Measurements from ENCODE around the gene RADIL. TPM values are rescaled to one million over a fixed set of nuclear protein-coding genes. Genes with fewer than 3 reads are reported as not detected.
"Not testable (repeated sequence)": the region's sequence is repeated elsewhere in the genome, so short reads cannot be mapped to it uniquely, and the experiment has no call there.

The RADIL gene
- total and polyA plus RNA-seq, 11 donors: 1.1 to 9.0 (median 3.4) TPM

- 77 to 91% (median 90%) methylated on average over 9 of the region's 9 CpGs for WGBS, 4 donors
- H3K27ac ChIP-seq: no peak overlapping the region
These were observed 11.0 kb upstream of the RADIL start for GRCh38 chr7:4894482-4894881.

GRCh38 chr7:4893929-4894475 is 10.5 kb upstream of the RADIL start:
- intact Hi-C loops (cut with DNase I): no loop called here
- ATAC-seq (no peak), DNase-seq (no peak)
- H3K9me3 ChIP-seq: peaks cover 0 to 10% (median 0%) of the 10 kb centered on the region in 12 donors
- H3K27ac ChIP-seq: no peak overlapping the region
- H3K36me3 ChIP-seq: no peaks in the 10 kb centered on the region
- H3K4me3 ChIP-seq: no peak overlapping the region
- no peaks in the 10 kb centered on the region for H3K27me3 ChIP-seq
- TF ChIP-seq POLR2A (IDR thresholded peaks at IDR 0.05): no peak
- no peak for TF ChIP-seq CTCF (IDR thresholded peaks at IDR 0.05)
- 82 to 84% (median 83%) methylated on average over 8 of the region's 8 CpGs for WGBS, 4 donors
- no peaks in the 10 kb centered on the region for H3K4me1 ChIP-seq

More at GRCh38 chr7:4894482-4894881, 11.0 kb upstream of the RADIL start:
- no peaks in the 10 kb centered on the region for H3K4me1 ChIP-seq
- H3K4me3 ChIP-seq: no peak overlapping the region
- no peaks in the 10 kb centered on the region for H3K36me3 ChIP-seq
- no peak for DNase-seq
- TF ChIP-seq POLR2A (IDR thresholded peaks at IDR 0.05) (no peak), CTCF (IDR thresholded peaks at IDR 0.05) (no peak)
- intact Hi-C loops (cut with DNase I): no loop called here
- ATAC-seq: no peak
- no peaks in the 10 kb centered on the region for H3K27me3 ChIP-seq
- H3K9me3 ChIP-seq: peaks cover 0 to 10% (median 0%) of the 10 kb centered on the region in 12 donors

- H3K4me3 ChIP-seq; H3K27me3 ChIP-seq; intact Hi-C loops (cut with DNase I); H3K27ac ChIP-seq; H3K4me1 ChIP-seq; H3K36me3 ChIP-seq; H3K9me3 ChIP-seq; DNase-seq; ATAC-seq: not testable (repeated sequence)
- 71 to 77% (median 73%) methylated on average over 4 of the region's 4 CpGs for WGBS, 4 donors
These were observed 9.7 kb upstream of the RADIL start for GRCh38 chr7:4893188-4893587.

GRCh38 chr7:4891522-4891921 is 8.0 kb upstream of the RADIL start:
- not testable (repeated sequence) for H3K27ac ChIP-seq
- WGBS, 4 donors: 47 to 73% (median 58%) methylated on average over 2 of the region's 2 CpGs

GRCh38 chr7:4889682-4890081 is 6.2 kb upstream of the RADIL start:
- Histone ChIP-seq H3K36me3 (no peaks in the 10 kb centered on the region), H3K27me3 (no peaks in the 10 kb centered on the region), H3K9me3 (peaks cover 0 to 10% (median 0%) of the 10 kb centered on the region in 12 donors), H3K27ac (no peak overlapping the region), H3K4me3 (no peak overlapping the region), H3K4me1 (no peaks in the 10 kb centered on the region)
- no peak for ATAC-seq
- 47 to 75% (median 62%) methylated on average over 1 of the region's 1 CpG for WGBS, 4 donors
- intact Hi-C loops (cut with DNase I): loop anchor here in 5 of 10 donors (5.0 to 10.0 kb wide), 6 partner anchors 55 to 285 kb away; partner anchors contain the start of gene FOXK1 (in 1 of the 5)
- DNase-seq: no peak
- no peak for TF ChIP-seq POLR2A (IDR thresholded peaks at IDR 0.05)
- no peak for TF ChIP-seq CTCF (IDR thresholded peaks at IDR 0.05)

More at GRCh38 chr7:4891522-4891921, 8.0 kb upstream of the RADIL start:
- H3K27me3 ChIP-seq; H3K9me3 ChIP-seq; intact Hi-C loops (cut with DNase I); DNase-seq; H3K4me1 ChIP-seq; ATAC-seq; H3K4me3 ChIP-seq; H3K36me3 ChIP-seq: not testable (repeated sequence)

Data from heart left ventricle (tissue), 16 donors.